Liver (tissue), 3 donors: ENCODE results near the gene NELL1.

Source experiments
- ATF3 ChIP-seq: IDR thresholded peaks from 2 replicates; pipeline ENCODE4 v1.6.1; 2016; ENCODE audit warnings: antibody characterized with exemption
- EGR1 ChIP-seq, 2 donors: IDR thresholded peaks; 2 replicates each; pipeline ENCODE4 v1.6.1; 2016 to 2018; ENCODE audit warnings: antibody characterized with exemption in 2 of 2, low read depth in 2 of 2
- FOXA1 ChIP-seq: IDR thresholded peaks from 2 replicates; pipeline ENCODE4 v1.6.1; 2016; ENCODE audit warnings: antibody characterized with exemption
- GABPA ChIP-seq, 2 donors: IDR thresholded peaks in 1 of 2; conservative IDR thresholded peaks in 1 of 2; 2 replicates each; pipeline ENCODE4 v1.6.1; 2016; ENCODE audit warnings: antibody characterized with exemption in 2 of 2, mild to moderate bottlenecking in 1 of 2, moderate library complexity in 1 of 2
- HNF4A ChIP-seq, 2 donors: conservative IDR thresholded peaks; 2 replicates each; pipeline ENCODE4 v1.6.1; 2016; ENCODE audit warnings: antibody characterized with exemption in 2 of 2, mild to moderate bottlenecking in 2 of 2
- HNF4G ChIP-seq: IDR thresholded peaks from 2 replicates; pipeline ENCODE4 v1.6.1; 2016; ENCODE audit warnings: antibody characterized with exemption
- RAD21 ChIP-seq, 2 donors: IDR thresholded peaks; 2 replicates each; pipeline ENCODE4 v1.6.1; 2016; ENCODE audit warnings: antibody characterized with exemption in 2 of 2, mild to moderate bottlenecking in 2 of 2
- SP1 ChIP-seq: IDR thresholded peaks from 2 replicates; pipeline ENCODE4 v1.6.1; 2018; ENCODE audit warnings: antibody characterized with exemption, mild to moderate bottlenecking
- TAF1 ChIP-seq: conservative IDR thresholded peaks from 2 replicates; pipeline ENCODE4 v1.6.1; 2016; ENCODE audit warnings: antibody characterized with exemption, mild to moderate bottlenecking
- YY1 ChIP-seq: IDR thresholded peaks from 2 replicates; pipeline ENCODE4 v1.6.1; 2016; ENCODE audit warnings: antibody characterized with exemption, mild to moderate bottlenecking
- TF ChIP-seq, protein P1 (sequence below): fragments of 150-350 bp; IDR thresholded peaks from 2 replicates; pipeline ENCODE4 v1.5.1; 2017; ENCODE audit warnings: improper control_type of control experiment, low read depth, low read length; ENCODE audit not compliant: missing input control
- TF ChIP-seq, protein P2 (sequence below): IDR thresholded peaks from 2 replicates; pipeline ENCODE4 v1.6.1; 2016; ENCODE audit warnings: antibody characterized with exemption
- TF ChIP-seq, protein P3 (sequence below): IDR thresholded peaks from 2 replicates; pipeline ENCODE4 v1.6.1; 2016; ENCODE audit warnings: antibody characterized with exemption, mild to moderate bottlenecking
- donor health status: healthy.
- donor health status: healthy.

GRCh38 chr11:21560466-21560975 is 891.1 kb downstream of the NELL1 start:
- no peak for TF ChIP-seq EGR1 (IDR thresholded peaks at IDR 0.05; ENCODE audit: low read depth in 2 of 2)
- TF ChIP-seq, protein P1, sequence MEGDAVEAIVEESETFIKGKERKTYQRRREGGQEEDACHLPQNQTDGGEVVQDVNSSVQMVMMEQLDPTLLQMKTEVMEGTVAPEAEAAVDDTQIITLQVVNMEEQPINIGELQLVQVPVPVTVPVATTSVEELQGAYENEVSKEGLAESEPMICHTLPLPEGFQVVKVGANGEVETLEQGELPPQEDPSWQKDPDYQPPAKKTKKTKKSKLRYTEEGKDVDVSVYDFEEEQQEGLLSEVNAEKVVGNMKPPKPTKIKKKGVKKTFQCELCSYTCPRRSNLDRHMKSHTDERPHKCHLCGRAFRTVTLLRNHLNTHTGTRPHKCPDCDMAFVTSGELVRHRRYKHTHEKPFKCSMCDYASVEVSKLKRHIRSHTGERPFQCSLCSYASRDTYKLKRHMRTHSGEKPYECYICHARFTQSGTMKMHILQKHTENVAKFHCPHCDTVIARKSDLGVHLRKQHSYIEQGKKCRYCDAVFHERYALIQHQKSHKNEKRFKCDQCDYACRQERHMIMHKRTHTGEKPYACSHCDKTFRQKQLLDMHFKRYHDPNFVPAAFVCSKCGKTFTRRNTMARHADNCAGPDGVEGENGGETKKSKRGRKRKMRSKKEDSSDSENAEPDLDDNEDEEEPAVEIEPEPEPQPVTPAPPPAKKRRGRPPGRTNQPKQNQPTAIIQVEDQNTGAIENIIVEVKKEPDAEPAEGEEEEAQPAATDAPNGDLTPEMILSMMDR = no peak
- TF ChIP-seq TAF1 = no peak
- TF ChIP-seq YY1 = no peak
- TF ChIP-seq, protein P2, sequence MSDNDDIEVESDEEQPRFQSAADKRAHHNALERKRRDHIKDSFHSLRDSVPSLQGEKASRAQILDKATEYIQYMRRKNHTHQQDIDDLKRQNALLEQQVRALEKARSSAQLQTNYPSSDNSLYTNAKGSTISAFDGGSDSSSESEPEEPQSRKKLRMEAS = no peak
- no peak for TF ChIP-seq ATF3
- TF ChIP-seq HNF4G = no peak
- TF ChIP-seq, protein P3, sequence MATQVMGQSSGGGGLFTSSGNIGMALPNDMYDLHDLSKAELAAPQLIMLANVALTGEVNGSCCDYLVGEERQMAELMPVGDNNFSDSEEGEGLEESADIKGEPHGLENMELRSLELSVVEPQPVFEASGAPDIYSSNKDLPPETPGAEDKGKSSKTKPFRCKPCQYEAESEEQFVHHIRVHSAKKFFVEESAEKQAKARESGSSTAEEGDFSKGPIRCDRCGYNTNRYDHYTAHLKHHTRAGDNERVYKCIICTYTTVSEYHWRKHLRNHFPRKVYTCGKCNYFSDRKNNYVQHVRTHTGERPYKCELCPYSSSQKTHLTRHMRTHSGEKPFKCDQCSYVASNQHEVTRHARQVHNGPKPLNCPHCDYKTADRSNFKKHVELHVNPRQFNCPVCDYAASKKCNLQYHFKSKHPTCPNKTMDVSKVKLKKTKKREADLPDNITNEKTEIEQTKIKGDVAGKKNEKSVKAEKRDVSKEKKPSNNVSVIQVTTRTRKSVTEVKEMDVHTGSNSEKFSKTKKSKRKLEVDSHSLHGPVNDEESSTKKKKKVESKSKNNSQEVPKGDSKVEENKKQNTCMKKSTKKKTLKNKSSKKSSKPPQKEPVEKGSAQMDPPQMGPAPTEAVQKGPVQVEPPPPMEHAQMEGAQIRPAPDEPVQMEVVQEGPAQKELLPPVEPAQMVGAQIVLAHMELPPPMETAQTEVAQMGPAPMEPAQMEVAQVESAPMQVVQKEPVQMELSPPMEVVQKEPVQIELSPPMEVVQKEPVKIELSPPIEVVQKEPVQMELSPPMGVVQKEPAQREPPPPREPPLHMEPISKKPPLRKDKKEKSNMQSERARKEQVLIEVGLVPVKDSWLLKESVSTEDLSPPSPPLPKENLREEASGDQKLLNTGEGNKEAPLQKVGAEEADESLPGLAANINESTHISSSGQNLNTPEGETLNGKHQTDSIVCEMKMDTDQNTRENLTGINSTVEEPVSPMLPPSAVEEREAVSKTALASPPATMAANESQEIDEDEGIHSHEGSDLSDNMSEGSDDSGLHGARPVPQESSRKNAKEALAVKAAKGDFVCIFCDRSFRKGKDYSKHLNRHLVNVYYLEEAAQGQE = no peak
- no peak for TF ChIP-seq GABPA (IDR thresholded peaks at IDR 0.05 in 1 of 2, conservative IDR thresholded peaks at IDR 0.05 in 1 of 2)
- no peak for TF ChIP-seq HNF4A (conservative IDR thresholded peaks at IDR 0.05)
- no peak for TF ChIP-seq SP1
- no peak for TF ChIP-seq RAD21 (IDR thresholded peaks at IDR 0.05)
- no peak for TF ChIP-seq FOXA1
